HG03442 (cell line): ENCODE data around the gene CDH4.

Experiments used
- ATAC-seq: cut with Tn5 transposase; IDR thresholded peaks from one replicate; pipeline ENCODE4 v1.9.1; 2021; ENCODE audit warnings: mild to moderate bottlenecking, moderate library complexity; ENCODE audit not compliant: unreplicated experiment

Gene CDH4

GRCh38 chr20:61299618-61300017 is 47.6 kb downstream of the CDH4 start:
- no peak for ATAC-seq

DNA sequence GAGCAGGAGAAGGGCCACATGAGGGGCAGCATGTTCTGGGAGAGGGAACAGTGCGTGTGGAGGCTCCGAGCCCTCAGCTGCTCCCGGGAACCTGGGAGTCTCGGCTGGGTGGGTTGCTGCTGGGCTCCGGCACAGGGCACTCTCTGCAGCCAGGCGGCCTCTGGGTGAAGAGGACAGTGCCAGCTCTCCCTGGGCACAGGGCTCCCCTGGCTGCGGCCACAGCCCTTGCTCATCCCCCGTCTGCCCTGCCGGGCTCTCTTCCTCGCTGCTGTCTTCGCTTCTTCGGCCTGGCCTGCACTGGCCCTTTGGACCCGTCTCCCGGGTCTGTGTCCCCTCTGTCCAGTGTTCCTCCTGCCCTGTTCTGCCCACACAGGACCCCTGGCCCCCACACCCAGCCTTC is 48.2 kb downstream of the CDH4 start:
- ATAC-seq = no peak

GRCh38 chr20:61300709-61301108 is 48.6 kb downstream of the CDH4 start:
- ATAC-seq = no peak

DNA sequence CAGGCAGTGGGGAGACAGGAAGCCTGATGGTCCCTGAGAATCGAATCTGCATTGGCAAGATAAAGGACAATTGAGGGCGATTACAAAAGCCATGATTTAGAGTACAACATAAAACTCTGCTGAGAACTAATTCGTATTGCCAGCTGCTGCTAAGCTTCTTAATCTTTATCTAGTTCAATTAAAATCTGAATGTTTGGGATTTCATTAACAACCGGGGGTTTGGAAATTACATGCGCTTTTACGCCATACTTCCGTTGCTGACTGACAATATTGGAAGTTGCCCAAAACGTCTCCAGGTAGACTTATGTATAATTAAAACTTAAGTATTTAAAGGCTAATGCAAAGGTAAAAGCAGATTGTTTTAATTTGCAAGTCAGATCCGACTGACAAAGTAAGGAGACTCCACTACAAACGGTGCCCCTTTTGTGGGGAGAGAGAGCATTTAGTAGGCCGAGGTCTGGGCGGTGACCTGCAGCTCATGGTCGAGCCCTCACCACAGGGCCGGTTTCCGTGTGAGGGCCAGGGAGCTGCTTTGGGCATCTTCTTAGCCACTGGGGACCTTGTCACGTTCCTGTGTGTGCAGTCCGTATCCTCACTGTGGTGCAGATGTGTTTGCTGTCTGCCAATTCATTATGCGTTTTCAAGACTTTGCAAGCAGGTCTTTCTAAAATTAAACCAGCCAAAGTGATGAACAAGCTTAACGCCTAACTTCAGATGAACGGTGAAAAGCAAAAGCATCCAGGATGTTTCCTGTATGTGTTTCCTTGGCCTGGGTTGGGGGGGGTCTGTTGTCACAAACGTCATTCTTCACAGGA is 49.9 kb downstream of the CDH4 start:
- no peak for ATAC-seq

- no peak for ATAC-seq
Observed at GRCh38 chr20:61303217-61303616, 51.2 kb downstream of the CDH4 start.

- no peak for ATAC-seq
Observed at GRCh38 chr20:61303675-61304074, 51.6 kb downstream of the CDH4 start.

DNA sequence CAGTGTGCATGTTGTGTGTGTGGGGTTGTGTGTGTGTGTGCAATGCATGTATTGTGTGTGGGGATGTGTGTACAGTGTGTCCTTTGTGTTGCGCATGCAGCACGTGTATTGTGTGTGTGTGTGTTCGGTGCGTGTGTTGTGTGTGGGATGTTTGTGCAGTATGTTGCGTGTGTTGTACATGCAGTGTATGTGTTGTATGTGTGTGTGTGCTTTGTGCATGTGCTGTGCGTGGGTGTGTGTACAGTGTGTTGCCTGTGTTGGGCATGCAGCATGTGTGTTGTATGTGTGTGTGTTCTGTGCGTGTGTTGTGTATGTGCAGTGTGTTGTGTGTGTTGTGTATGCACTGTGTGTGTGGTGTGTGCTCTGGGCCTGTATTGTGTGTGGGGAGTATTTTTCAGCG is 52.7 kb downstream of the CDH4 start:
- no peak for ATAC-seq

GRCh38 chr20:61306937-61307475 is 54.9 kb downstream of the CDH4 start:
- ATAC-seq = no peak

DNA sequence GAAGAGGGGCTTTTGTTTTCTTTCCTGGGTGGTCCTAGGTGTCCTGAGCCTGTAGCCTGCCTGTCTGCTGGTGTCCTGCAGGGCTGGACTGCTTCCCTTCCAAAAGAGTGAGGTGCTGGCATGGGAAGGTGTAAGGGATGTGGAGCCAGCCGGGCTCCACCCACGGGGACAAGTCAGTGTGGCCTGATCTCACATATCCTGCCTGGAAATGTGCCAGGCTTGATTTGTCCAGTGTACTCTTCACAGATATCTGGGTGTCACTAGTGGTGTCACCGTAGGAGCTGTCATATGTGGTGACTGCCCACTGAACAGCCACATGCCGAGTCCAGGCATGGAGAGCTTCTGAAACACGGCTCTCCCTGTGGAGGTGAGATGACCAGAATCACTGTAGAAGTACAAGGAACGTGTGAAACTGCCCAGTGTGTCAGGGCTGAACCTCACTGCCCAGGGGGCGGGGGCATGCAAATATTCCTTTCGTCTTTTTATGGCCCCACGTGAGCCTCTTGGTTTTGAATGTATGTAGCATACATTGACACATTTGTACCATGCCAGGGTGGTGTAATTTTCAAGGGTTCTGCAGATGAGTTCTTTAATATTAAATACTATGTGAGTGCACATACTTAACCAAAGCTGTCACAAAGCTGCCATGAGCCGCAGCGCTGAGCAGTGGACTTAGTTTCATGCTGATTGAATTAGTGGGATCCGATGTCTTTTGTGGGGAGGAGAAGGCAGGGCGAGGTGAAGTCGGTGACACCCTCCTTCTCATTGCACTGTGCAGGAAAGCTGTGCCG is 55.8 kb downstream of the CDH4 start:
- no peak for ATAC-seq

- ATAC-seq = no peak
Observed at GRCh38 chr20:61308477-61308774, 56.4 kb downstream of the CDH4 start.

DNA sequence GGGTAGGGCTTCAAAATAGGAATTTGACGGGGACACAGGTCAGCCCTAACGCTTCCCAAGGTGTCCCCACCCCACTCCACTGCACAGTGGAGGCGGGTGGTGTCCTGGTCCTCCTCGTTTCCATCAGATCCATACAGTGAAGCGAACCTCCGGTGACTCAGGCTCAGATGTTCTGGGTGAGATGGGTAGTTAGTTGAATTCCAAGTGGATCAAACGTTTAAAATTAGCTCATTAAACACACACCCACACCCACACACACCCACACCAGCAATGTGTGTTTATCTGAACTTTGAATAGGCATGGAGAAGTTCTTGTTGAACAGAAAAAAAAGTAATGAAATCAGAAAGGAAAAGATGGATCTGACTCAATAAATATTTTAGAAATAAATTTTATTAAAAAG is 58.9 kb downstream of the CDH4 start:
- no peak for ATAC-seq

- no peak for ATAC-seq
Observed at GRCh38 chr20:61311656-61312387, 59.8 kb downstream of the CDH4 start.

DNA sequence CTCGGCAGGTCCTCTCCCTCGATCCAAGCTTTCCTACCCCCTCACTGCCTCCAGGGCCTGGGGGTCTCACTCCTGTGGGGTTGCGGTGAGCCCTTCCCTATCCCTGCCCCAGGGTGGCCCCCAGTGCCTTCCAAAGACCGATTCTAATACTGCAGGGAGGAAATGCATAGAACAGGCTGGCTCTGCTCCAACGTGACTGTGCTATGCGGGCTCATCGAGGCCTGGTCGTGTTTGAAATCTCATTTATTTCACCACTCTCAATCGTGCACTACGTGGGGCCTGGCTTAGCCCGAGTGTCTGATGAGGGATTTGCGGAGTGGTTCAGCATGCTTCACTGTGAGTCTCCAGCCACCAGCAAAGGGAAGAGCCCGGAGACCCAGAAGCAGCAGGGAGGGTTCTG is 60.9 kb downstream of the CDH4 start:
- ATAC-seq = no peak

DNA sequence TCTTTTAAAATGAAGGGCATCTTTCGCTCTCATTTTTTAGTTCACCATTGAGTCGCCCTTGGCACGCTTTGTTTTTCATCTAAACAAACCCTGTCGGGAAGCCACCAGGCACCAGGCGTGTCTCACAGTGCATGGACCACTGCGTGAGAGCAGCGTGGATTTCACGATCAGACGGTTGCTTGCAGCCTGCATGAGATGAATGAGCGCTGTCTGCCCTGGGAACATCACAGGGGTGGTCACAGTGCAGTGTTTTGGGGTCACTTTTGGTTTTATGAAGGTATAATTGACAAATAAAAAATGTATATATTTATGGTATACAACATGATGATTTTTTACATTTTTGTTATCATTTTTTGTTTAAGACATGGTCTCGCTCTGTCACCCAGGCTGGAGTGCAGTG is 61.3 kb downstream of the CDH4 start:
- ATAC-seq = no peak

- no peak for ATAC-seq
Observed at GRCh38 chr20:61314326-61315010, 62.4 kb downstream of the CDH4 start.

GRCh38 chr20:61315319-61315718 is 63.3 kb downstream of the CDH4 start:
- ATAC-seq = no peak

DNA sequence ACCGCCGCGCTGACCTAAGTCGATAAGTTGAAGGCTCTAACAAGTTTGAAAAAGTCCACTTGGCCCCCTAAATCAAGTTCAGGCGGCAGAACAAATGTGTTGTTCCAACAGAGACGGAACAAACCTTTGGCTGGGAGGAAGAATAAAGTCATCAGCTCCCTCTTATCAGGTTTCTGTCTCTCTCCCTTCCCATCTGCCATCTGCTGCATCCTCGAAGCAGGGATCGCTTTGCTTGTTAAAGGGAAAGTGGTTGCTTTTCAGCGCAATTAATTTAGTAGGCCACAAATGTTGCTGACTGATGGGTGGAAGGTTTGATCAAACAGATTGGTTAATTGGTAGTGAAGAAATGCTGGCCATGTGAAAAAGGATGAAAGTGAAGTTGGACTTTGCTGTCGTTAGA is 64.3 kb downstream of the CDH4 start:
- no peak for ATAC-seq

- no peak for ATAC-seq
Observed at GRCh38 chr20:61317966-61318530, 66.0 kb downstream of the CDH4 start.

DNA sequence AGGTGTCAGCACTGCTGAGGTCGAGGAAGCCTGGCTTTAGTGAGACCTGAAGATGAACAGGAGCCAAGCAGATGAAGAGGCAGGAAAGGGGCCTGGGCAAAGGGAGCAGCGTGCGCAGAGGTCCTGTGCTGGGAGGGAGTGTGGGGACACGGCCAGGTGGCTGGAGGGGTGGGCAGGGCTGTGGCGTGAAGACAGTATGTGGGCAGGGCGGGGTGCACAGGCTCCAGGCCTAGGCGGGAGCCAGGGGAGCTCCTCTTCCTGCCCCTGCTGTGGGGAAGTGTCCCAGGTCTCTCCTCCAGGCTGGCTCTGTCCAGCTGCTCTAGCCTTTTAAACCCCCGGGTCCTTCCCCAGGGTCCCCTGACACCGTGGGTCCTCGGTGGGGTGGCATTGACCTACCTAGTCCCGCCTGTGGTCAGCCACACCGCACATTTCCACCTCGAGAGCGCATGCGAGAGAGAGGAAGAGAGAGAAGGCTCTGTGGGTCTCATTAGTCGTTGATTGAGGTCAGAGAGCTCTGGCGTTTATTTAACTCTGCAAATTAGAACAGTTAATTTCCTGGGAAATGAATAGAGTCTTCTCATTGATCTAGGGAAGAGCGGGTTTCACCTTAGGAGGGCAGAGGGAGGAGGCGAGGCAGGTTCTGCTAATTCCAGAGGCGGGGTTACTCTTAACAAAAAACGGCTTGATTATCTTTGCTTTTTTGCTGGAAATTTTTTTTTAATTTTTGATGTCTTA is 68.8 kb downstream of the CDH4 start:
- no peak for ATAC-seq

GRCh38 chr20:61321481-61321880 is 69.4 kb downstream of the CDH4 start:
- ATAC-seq = no peak
